ENCODE measurements around the gene ZNF536.

ZNF536 gene

GRCh38 chr19:30528919-30529318, 156.7 kb downstream of the ZNF536 start:
- no peak for DNase-seq (ENCODE audit: low read depth, low spot score)

- no peak for DNase-seq (ENCODE audit: low read depth, low spot score)
These were observed 157.7 kb downstream of the ZNF536 start for GRCh38 chr19:30529876-30530275.

- DNase-seq (ENCODE audit: low read depth, low spot score), result no peak
These were observed 158.6 kb downstream of the ZNF536 start for GRCh38 chr19:30530751-30531150.

DNA sequence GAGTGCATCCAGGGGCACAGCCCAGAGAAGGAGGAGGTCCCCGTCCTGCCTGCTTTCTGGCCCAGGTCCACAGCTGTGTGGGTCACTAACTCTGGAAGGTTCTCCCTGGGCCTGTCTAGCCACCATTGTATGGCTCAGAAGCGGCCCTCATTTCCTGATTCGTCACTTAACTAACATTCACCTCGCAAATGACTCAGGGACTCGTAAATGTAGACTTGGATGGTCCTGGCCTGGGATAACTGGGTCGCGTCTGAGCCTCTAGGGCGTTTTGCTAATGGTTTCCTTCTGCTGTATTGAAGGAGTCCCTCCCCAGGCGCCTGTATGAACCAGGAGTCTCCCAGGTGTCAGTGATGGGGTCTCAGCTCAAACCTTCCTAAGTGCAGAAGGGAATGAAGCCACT, 162.8 kb downstream of the ZNF536 start:
- DNase-seq (ENCODE audit: low read depth, low spot score), result no peak

DNA sequence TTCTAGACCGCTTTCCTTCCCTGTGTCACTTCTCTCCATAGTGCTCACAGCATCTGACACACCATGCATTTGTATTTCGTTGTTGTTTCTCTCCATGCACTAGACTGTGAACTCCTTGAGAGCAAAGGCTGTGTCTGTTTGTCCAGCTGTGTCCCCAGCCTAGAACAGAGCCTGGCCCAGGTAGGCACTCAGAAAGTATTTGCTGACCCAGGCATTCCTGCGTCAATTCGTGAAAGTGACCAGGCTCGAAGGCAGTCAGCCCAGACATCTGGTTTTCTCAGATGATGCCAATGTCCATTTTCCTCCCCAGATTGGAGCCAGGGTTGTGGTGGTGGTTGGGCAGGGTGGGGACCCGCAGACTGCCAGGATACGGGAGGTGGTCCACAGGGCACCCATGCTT, 164.8 kb downstream of the ZNF536 start:
- DNase-seq (ENCODE audit: low read depth, low spot score), result no peak

GRCh38 chr19:30539315-30539714, 167.1 kb downstream of the ZNF536 start:
- no peak for DNase-seq (ENCODE audit: low read depth, low spot score)

DNA sequence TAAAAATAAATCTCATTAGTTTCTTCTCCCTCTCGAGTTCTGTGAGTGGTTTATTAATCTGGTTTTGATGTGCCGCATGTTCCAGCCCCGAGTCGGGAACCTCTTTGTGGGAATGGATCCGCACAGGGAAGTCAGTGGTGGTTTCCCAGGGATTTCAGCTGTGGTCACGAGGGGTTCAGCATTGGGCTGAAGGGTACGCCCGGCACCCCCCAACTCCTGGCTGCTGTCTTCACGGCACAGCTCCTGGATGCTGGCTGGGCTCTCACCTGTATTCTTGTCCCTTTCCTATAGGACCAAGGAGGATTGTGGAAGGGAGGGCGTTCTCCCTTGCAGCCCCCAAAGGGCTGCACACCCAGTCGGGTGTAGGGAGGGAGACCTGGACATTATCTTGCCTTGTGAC, 167.8 kb downstream of the ZNF536 start:
- no peak for DNase-seq (ENCODE audit: low read depth, low spot score)

- no peak for DNase-seq (ENCODE audit: low read depth, low spot score)
These were observed 168.6 kb downstream of the ZNF536 start for GRCh38 chr19:30540761-30541160.

GRCh38 chr19:30541575-30541974, 169.4 kb downstream of the ZNF536 start:
- DNase-seq (ENCODE audit: low read depth, low spot score), result no peak

DNA sequence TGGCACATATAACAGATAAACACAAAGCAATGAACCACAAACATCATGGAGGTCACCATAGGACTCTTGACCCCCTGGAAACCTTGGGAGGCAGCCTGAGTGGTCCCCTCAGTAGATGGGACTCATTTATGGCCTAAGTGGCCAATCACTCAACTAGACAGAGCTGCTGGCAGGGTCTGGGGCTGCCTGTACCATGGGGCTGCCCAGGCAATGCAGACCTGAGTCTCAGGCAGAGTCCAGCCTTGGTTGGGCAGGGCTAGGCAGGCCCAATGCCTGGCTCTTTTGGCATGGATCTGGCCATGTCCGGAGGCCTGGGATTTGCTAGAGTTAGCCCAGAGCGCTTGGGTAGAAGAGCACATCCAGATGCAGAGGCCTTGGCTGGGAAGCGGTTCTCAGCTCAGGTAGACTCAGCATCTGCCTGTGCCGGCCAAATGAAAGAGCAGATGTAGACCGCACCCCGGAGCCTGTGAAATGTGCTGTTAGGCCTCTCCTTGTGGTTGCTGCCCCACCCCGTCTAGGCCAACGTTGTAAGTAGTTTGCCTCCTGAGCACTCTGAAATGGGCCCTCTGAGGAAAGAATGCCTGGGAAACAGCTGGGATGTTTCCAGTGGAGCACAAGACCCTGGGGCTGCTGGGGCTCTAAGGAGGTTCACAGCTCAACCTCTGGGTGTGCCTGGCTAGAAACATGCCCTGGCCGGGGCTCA, 171.2 kb downstream of the ZNF536 start:
- DNase-seq (ENCODE audit: low read depth, low spot score), result no peak

DNA sequence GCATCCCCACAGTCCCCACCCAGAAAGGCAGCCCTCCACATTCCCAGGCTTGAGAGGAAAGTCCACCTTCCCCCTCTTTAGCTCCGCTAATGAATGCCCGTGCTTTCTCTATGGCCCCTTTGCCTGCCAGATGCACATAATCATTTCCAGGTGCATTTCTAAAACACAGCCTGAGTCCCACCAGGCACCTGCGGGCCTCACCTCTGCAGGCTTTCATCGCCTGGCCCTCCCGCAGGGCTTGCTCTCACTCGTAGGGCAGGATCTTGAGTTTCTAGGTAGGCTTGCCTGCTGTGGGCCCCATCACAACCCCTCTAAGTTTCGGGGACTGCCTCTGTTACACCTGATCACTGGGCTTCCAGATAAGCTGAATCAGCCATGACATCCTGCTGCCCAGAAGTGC, 173.6 kb downstream of the ZNF536 start:
- DNase-seq (ENCODE audit: low read depth, low spot score), result no peak

DNA sequence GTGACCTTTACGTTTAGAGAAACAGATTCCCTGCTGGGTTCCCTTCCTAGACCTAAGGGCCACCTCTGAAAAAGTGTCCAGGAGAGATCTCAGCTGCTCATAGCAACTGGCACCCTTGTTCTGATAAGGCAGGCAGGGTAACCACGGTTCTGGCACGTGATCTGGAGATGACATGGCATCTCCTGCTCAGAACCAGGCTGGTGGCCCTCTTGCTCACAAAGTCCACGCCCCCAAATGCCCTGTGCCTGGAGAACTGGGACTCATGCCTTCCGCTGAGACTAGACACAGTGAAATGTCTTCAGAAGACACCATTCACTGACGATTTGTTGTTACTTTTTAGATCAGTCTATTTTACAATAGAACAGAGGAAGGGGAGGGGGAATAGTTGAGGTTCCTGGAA, 174.1 kb downstream of the ZNF536 start:
- DNase-seq (ENCODE audit: low read depth, low spot score), result no peak

DNA sequence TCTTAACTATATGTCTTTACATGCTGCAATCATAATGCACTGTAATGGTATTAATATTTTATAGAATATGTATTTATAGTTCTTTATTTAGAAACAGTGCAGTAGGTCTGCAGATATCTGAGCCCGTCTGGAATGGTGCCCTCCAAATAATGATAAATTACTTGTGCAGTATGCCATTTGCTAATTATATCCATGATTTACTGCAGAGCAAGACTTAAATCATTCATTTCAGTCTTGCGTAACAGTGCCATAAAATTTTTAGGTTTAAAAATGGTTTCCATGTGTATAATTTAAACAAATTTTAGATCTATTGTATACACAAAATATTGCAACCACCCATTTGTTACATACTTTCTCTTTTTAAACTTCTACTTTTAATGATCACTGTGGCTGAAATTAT, 175.1 kb downstream of the ZNF536 start:
- no peak for DNase-seq (ENCODE audit: low read depth, low spot score)

- DNase-seq (ENCODE audit: low read depth, low spot score), result no peak
These were observed 177.0 kb downstream of the ZNF536 start for GRCh38 chr19:30549151-30549550.

GRCh38 chr19:30551271-30551670, 179.1 kb downstream of the ZNF536 start:
- DNase-seq (ENCODE audit: low read depth, low spot score), result no peak

GRCh38 chr19:30552593-30552992, 180.4 kb downstream of the ZNF536 start:
- no peak for DNase-seq (ENCODE audit: low read depth, low spot score)

DNA sequence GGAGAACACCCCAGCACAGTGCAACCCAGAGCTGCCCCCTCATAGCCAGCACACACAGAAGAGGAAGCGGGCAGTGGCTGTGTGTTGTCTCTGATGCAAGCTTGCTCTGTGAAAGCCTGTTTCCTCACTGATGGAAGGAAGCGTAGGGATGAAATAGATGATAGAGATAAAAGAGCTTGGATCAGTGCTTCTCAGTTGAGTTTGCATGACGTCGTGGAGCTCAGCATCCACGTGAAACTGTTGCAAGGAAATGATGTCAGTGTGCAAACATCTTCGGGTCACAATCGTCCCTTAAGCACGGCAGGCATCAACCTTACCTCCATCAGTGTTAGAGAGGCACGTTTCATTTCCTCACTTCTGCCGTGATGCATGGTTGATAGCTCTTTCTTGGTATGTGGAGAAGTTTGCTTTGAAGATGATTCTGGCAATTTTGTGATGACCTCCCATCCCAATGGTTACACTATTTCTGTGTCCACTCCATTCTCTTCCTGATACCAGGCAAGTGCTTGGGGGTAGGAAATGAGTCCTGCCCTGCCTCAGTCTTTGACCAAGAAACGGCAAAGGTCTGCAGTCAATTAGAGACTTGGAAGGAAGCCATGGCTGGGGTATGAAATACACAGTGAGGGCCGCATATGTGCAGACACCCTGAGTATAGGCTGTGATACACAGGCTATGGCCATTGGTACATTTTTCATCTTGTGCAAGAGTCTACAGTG, 183.0 kb downstream of the ZNF536 start:
- no peak for DNase-seq (ENCODE audit: low read depth, low spot score)

DNA sequence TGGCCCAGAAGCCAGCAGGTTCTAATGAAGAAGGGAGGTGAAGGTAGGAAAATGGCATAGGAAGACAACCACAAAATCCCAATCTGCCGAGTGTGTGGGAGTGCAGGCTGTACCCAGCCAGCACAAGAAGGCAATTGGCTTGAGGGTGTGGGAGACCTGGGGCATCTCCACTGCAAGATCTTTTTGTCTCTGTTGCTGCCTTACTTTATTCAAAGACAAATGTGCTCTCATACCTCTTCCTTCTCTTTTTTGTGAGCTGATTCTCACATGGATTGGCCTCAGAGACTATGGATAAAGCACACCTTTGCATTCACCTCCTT, 183.6 kb downstream of the ZNF536 start:
- no peak for DNase-seq (ENCODE audit: low read depth, low spot score)

- peak; percentile 25 for DNase-seq (ENCODE audit: low read depth, low spot score)
These were observed 184.1 kb downstream of the ZNF536 start for GRCh38 chr19:30556230-30556711.

- DNase-seq (ENCODE audit: low read depth, low spot score), result no peak
These were observed 185.0 kb downstream of the ZNF536 start for GRCh38 chr19:30557212-30557611.

- DNase-seq (ENCODE audit: low read depth, low spot score), result peak; percentile 35
These were observed 185.9 kb downstream of the ZNF536 start for GRCh38 chr19:30557927-30558557.

DNA sequence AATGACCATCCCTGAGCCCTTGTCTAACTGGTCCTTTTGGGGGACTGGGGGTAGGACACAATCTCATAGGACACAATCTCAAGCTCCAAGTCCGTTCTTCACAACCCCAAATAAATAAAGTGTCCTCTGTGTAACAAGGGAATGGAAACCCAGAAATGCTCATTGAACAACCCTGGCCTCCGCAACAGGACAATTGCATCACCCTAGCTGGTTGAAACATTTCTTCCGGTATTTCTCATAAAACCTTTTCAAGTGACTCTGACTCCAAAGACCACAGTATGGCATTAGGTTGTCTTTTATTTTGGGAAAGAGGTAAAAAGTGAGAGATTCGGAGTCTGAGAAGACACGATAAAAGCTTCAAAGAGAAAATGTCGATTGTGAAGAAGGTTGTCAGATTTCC, 186.6 kb downstream of the ZNF536 start:
- no peak for DNase-seq (ENCODE audit: low read depth, low spot score)

DNA sequence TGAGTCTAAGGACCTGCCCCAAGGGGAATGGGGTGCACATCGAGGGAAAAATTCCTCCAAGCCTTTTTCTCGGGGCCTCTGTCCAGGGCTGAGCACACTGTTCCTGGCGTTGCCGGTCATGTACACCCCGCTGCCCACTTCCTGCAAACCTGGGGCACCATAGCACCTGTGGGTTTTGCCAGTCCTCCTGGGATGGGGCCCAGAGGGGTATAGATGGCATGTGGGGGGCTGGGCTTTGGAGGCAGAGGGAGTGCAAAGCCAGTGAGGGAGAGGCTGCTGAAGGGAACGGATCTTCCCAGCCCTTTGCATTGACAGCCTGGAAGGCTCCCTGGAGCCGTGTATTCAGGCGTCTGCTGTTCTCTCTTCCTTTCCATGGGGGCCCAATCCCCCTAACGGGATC, 187.3 kb downstream of the ZNF536 start:
- DNase-seq (ENCODE audit: low read depth, low spot score), result no peak
